ENCODE results near the gene COX7A2L. TPM values are rescaled to one million over a fixed set of nuclear protein-coding genes. Genes with fewer than 3 reads are reported as not detected.

Gene COX7A2L
- total and polyA plus RNA-seq, 4 experiments from 2014 or later = 77.2 to 267 (median 124) TPM

GRCh38 chr2:42300527-42300926 lies 60.5 kb downstream of the COX7A2L start:
- H3K9me3 ChIP-seq (ENCODE audit: control insufficient read depth in 1 of 2, low read length in 2 of 2) = no peaks in the 10 kb centered on the region
- H3K27me3 ChIP-seq (ENCODE audit: insufficient read depth, low read length) = no peaks in the 10 kb centered on the region
- DNase-seq = no peak
- H3K4me3 Mint-ChIP-seq = peak overlapping the region in 1 of 8 donors; percentile 20
- H3K27me3 Mint-ChIP-seq = no peaks in the 10 kb centered on the region
- H3K4me1 Mint-ChIP-seq = peaks cover 43 to 66% (median 57%) of the 10 kb centered on the region in 4 donors
- POLR2A ChIA-PET (ENCODE audit: partially characterized antibody) = interaction anchor here (0.8 to 1.3 kb wide), 2 partner anchors 8 to 11 kb away, joined by 3 read pairs; no protein-coding TSS in a partner anchor
- intact Hi-C loops (cut with micrococcal nuclease) = no loop called here
- no peak overlapping the region for H3K27ac ChIP-seq (ENCODE audit: low read depth, low read length)
- H3K9me3 Mint-ChIP-seq = peaks cover 0 to 2% (median 0%) of the 10 kb centered on the region in 8 donors
- peaks cover 63 to 87% of the 10 kb centered on the region in 2 donors for H3K36me3 Mint-ChIP-seq
- H3K27ac Mint-ChIP-seq = peak overlapping the region in 4 of 7 donors; percentile 6 to 87 (median 82)
- peaks cover 51% of the 10 kb centered on the region for H3K4me1 ChIP-seq (ENCODE audit: insufficient read depth, low read length)
- H3K4me3 ChIP-seq (ENCODE audit: low read length in 2 of 2) = no peak overlapping the region
- CTCF ChIA-PET (ENCODE audit: partially characterized antibody) = no interaction called here
- H3K36me3 ChIP-seq (ENCODE audit: insufficient read depth, low read length) = peaks cover 38% of the 10 kb centered on the region

Other genes with a start within 250 kb of the COX7A2L start
- gene EML4, start 191.9 kb downstream of the COX7A2L start, total RNA-seq = 100 to 1,000 TPM; 168 to 172 TPM
- gene EML4, start 191.9 kb downstream of the COX7A2L start, polyA plus RNA-seq = 100 to 1,000 TPM in 1 of 2 donors, 10 to 100 TPM in 1; 52.8 to 113 TPM
- not detected for gene KCNG3, start 132.8 kb upstream of the COX7A2L start, total RNA-seq
- not detected for gene KCNG3, start 132.8 kb upstream of the COX7A2L start, polyA plus RNA-seq
- gene MTA3, start 207.4 kb upstream of the COX7A2L start, total RNA-seq = 10 to 100 TPM; 15.7 to 21.3 TPM
- 10 to 100 TPM in 1 of 2 donors, 1 to 10 TPM in 1; 7.7 to 10.8 TPM for gene MTA3, start 207.4 kb upstream of the COX7A2L start, polyA plus RNA-seq

Data from CD4-positive, alpha-beta memory T cell (primary cell).